ENCODE results near the gene SLC4A7. TPM values are rescaled to one million over a fixed set of nuclear protein-coding genes. Genes with fewer than 3 reads are reported as not detected.
"Not testable (repeated sequence)": the region's sequence is repeated elsewhere in the genome, so short reads cannot be mapped to it uniquely, and the experiment has no call there.

Gene SLC4A7
- polyA plus RNA-seq, 1 experiment, result 42.9 TPM

- Histone ChIP-seq H3K27me3 (ENCODE audit: control insufficient read depth, insufficient read depth, low read length) (no peaks in the 10 kb centered on the region), H3K4me3 (ENCODE audit: low read depth, low read length) (no peak overlapping the region), H3K27ac (ENCODE audit: low read depth, low read length) (no peak overlapping the region), H3K9me3 (ENCODE audit: control insufficient read depth, insufficient read depth, low read length) (no peaks in the 10 kb centered on the region)
- POLR2A ChIA-PET, result interaction anchor here (0.7 kb wide), 1 partner anchor 94 kb away, joined by 3 read pairs; no protein-coding TSS in a partner anchor
- CTCF ChIA-PET, result interaction anchor here (0.8 to 1.2 kb wide), 2 partner anchors 13 to 14 kb away, joined by 4 read pairs; no protein-coding TSS in a partner anchor
- TF ChIP-seq CTCF (IDR thresholded peaks at IDR 0.05; ENCODE audit: low read depth, low read length), result no peak
- DNase-seq (ENCODE audit: low read depth, low spot score), result no peak
These were observed 29.7 kb downstream of the SLC4A7 start for GRCh38 chr3:27454461-27454860.

GRCh38 chr3:27452368-27453090, 31.7 kb downstream of the SLC4A7 start:
- TF ChIP-seq CTCF (IDR thresholded peaks at IDR 0.05; ENCODE audit: low read depth, low read length), result no peak
- ChIA-PET CTCF (interaction anchor here (0.6 to 5.0 kb wide), 3 partner anchors 15 to 229 kb away, joined by 3 to 32 read pairs (median 4); no protein-coding TSS in a partner anchor), POLR2A (no interaction called here)
- H3K27me3 ChIP-seq (ENCODE audit: control insufficient read depth, insufficient read depth, low read length), result no peaks in the 10 kb centered on the region
- no peaks in the 10 kb centered on the region for H3K9me3 ChIP-seq (ENCODE audit: control insufficient read depth, insufficient read depth, low read length)
- DNase-seq (ENCODE audit: low read depth, low spot score), result no peak
- H3K4me3 ChIP-seq (ENCODE audit: low read depth, low read length), result no peak overlapping the region
- no peak overlapping the region for H3K27ac ChIP-seq (ENCODE audit: low read depth, low read length)

DNA sequence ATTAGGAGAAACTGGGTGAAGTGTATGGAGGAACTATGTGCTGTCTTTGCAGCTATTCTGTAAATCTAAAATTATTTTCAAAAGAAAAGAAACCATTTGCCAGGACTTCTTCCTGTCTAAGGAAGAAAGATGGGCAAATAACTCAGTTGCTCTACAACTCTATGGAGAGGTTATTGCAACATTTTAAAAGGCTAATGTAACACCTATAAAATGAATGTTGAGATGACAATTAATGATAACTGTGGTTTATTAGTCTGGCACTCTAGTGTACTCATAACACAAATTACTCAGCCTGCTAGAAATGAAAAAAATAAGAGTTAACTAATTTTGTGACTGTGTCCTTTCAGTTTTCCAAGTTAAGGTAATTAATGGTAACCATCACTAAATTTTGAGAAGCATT, 32.3 kb downstream of the SLC4A7 start:
- no peak for TF ChIP-seq CTCF (IDR thresholded peaks at IDR 0.05; ENCODE audit: low read depth, low read length)
- no peak overlapping the region for H3K27ac ChIP-seq (ENCODE audit: low read depth, low read length)
- no peak overlapping the region for H3K4me3 ChIP-seq (ENCODE audit: low read depth, low read length)
- no peaks in the 10 kb centered on the region for H3K9me3 ChIP-seq (ENCODE audit: control insufficient read depth, insufficient read depth, low read length)
- H3K27me3 ChIP-seq (ENCODE audit: control insufficient read depth, insufficient read depth, low read length), result no peaks in the 10 kb centered on the region
- DNase-seq (ENCODE audit: low read depth, low spot score), result no peak
- CTCF ChIA-PET, result interaction anchor here (0.6 to 5.0 kb wide), 3 partner anchors 16 to 230 kb away, joined by 3 to 32 read pairs (median 4); no protein-coding TSS in a partner anchor
- POLR2A ChIA-PET, result no interaction called here

GRCh38 chr3:27451251-27451650, 32.9 kb downstream of the SLC4A7 start:
- H3K4me3 ChIP-seq (ENCODE audit: low read depth, low read length), result no peak overlapping the region
- ChIA-PET CTCF (interaction anchor here (1.4 to 5.0 kb wide), 2 partner anchors 16 to 230 kb away, joined by 5 to 32 read pairs; no protein-coding TSS in a partner anchor), POLR2A (no interaction called here)
- no peaks in the 10 kb centered on the region for H3K27me3 ChIP-seq (ENCODE audit: control insufficient read depth, insufficient read depth, low read length)
- no peak overlapping the region for H3K27ac ChIP-seq (ENCODE audit: low read depth, low read length)
- DNase-seq (ENCODE audit: low read depth, low spot score), result no peak
- TF ChIP-seq CTCF (IDR thresholded peaks at IDR 0.05; ENCODE audit: low read depth, low read length), result no peak
- no peaks in the 10 kb centered on the region for H3K9me3 ChIP-seq (ENCODE audit: control insufficient read depth, insufficient read depth, low read length)

DNA sequence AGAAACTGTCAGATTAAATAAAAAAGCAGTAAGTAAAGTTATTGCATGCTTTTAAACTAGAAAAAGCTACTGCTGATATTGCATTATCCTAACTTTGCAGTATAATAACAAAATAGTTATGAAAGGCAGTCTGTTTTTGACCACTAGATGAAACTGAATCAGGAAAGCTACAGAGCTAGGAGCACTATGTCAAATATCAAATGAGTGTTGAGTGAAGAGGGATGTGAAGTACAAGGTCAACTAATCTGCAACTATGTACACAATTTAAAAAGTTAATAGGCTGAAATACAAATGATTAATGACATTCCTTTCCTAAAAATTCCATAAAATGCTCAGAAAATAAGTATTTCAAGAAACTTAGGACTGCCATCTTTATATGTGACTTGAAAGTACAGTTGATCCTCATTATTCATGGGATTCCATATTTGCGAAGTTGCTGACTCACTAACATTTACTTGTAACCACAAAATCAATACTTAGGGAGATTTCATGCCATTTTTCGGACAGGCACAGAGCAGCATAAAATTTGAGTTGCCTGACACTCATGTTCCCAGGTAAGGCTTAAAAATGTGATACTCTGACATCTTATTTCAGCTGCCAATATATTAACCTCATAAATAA, 34.5 kb downstream of the SLC4A7 start:
- no peak overlapping the region for H3K27ac ChIP-seq (ENCODE audit: low read depth, low read length)
- CTCF ChIA-PET, result interaction anchor here (0.7 to 5.0 kb wide), 9 partner anchors 11 to 315 kb away, joined by 3 to 32 read pairs (median 4); no protein-coding TSS in a partner anchor
- H3K9me3 ChIP-seq (ENCODE audit: control insufficient read depth, insufficient read depth, low read length), result no peaks in the 10 kb centered on the region
- no peaks in the 10 kb centered on the region for H3K27me3 ChIP-seq (ENCODE audit: control insufficient read depth, insufficient read depth, low read length)
- POLR2A ChIA-PET, result no interaction called here
- TF ChIP-seq CTCF (IDR thresholded peaks at IDR 0.05; ENCODE audit: low read depth, low read length), result no peak
- no peak overlapping the region for H3K4me3 ChIP-seq (ENCODE audit: low read depth, low read length)
- no peak for DNase-seq (ENCODE audit: low read depth, low spot score)

GRCh38 chr3:27442995-27443394, 41.2 kb downstream of the SLC4A7 start:
- H3K27me3 ChIP-seq (ENCODE audit: control insufficient read depth, insufficient read depth, low read length); H3K9me3 ChIP-seq (ENCODE audit: control insufficient read depth, insufficient read depth, low read length); DNase-seq (ENCODE audit: low read depth, low spot score); POLR2A ChIA-PET; H3K4me3 ChIP-seq (ENCODE audit: low read depth, low read length); H3K27ac ChIP-seq (ENCODE audit: low read depth, low read length): not testable (repeated sequence)
- CTCF ChIA-PET, result interaction anchor here (1.0 kb wide), 1 partner anchor 24 kb away, joined by 5 read pairs; no protein-coding TSS in a partner anchor

DNA sequence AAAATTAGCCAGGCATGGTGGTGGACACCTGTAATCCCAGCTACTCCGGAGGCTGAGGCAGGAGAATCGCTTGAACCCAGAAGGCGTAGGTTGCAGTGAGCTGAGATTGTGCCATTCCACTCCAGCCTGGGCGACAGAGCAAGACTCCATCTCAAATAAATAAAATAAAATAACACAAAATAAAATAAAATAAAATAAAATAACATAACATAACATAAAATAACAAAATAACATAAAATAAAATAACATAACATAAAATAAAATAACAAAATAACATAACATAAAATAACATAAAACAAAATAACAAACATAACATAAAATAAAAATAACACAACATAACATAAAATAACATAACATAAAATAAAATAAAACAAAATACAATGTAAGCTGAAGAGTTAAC, 45.8 kb downstream of the SLC4A7 start:
- DNase-seq (ENCODE audit: low read depth, low spot score); POLR2A ChIA-PET; H3K27ac ChIP-seq (ENCODE audit: low read depth, low read length); H3K4me3 ChIP-seq (ENCODE audit: low read depth, low read length); H3K27me3 ChIP-seq (ENCODE audit: control insufficient read depth, insufficient read depth, low read length); H3K9me3 ChIP-seq (ENCODE audit: control insufficient read depth, insufficient read depth, low read length): not testable (repeated sequence)
- CTCF ChIA-PET, result interaction anchor here (0.6 to 1.5 kb wide), 5 partner anchors 11 to 273 kb away, joined by 3 to 8 read pairs (median 7); no protein-coding TSS in a partner anchor

All from AG04450 (cell line).